ENCODE data around the gene TSC22D4. TPM values are rescaled to one million over a fixed set of nuclear protein-coding genes. Genes with fewer than 3 reads are reported as not detected.

Gene TSC22D4
- total RNA-seq, 1 donor from 2014 or later = 68.2 TPM

DNA sequence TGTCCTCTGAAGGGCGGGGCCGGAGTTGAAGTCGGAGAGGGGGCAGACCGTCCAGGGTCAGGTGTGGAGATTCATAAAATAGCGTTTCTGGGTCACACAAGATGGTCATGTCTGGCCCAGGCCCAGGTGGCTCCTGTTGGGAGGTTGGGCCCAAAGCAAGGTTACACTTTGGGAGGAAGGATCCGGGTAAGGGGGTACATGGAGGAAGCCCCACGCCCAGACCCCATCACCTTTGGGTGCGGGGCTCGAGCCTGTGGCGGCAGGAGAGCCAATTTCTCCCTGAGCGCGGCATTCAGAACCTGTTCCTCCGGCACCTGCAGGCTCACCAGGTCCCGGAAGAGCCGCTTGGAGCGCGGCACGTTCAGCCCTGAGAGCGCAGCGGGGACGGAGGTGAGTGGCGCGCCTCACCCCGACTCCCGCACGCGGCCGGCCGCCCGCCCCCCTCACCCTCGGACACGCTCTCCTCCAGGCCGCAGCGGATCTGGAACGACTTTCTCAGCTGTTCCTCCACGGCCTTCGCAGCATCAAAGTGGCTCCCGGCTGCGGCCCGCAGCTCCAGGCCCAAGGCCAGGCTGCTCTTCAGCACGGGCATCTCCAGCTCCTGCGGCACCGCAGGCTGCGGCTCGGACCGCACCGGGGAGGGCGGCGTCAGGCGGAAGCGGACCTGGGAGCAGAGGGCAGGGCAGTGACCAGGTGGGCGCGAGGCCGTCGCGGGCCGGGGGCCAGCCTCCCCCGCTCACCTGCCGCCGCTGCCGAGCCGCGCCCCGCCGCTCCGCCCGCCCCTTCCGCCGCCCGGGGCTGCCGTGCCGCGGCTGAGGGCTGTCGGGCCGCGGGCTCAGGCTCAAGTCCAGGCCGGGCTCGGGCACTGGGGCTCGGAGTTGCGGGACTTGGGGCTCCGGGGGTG is 43.4 kb downstream of the TSC22D4 start:
- Histone ChIP-seq H3K27me3 (no peaks in the 10 kb centered on the region), H3K4me1 (peaks cover 4 to 27% of the 10 kb centered on the region in 2 donors), H3K36me3 (peaks cover 11 to 26% of the 10 kb centered on the region in 2 donors), H3K9me3 (no peaks in the 10 kb centered on the region), H3K4me3 (peak overlapping the region; percentile 90), H3K27ac (peak overlapping the region; percentile 96 to 98)
- intact Hi-C loops (cut with DNase I) = loop anchor here (1.0 to 10.0 kb wide), 3 partner anchors 177 to 809 kb away; partner anchors contain the start of genes FIS1, GNB2 and MOSPD3
- DNase-seq (ENCODE audit: low spot score in 2 of 2) = peak in 1 of 2 donors; percentile 68
- TF ChIP-seq, protein P1, sequence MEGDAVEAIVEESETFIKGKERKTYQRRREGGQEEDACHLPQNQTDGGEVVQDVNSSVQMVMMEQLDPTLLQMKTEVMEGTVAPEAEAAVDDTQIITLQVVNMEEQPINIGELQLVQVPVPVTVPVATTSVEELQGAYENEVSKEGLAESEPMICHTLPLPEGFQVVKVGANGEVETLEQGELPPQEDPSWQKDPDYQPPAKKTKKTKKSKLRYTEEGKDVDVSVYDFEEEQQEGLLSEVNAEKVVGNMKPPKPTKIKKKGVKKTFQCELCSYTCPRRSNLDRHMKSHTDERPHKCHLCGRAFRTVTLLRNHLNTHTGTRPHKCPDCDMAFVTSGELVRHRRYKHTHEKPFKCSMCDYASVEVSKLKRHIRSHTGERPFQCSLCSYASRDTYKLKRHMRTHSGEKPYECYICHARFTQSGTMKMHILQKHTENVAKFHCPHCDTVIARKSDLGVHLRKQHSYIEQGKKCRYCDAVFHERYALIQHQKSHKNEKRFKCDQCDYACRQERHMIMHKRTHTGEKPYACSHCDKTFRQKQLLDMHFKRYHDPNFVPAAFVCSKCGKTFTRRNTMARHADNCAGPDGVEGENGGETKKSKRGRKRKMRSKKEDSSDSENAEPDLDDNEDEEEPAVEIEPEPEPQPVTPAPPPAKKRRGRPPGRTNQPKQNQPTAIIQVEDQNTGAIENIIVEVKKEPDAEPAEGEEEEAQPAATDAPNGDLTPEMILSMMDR (IDR thresholded peaks at IDR 0.05) = no peak

DNA sequence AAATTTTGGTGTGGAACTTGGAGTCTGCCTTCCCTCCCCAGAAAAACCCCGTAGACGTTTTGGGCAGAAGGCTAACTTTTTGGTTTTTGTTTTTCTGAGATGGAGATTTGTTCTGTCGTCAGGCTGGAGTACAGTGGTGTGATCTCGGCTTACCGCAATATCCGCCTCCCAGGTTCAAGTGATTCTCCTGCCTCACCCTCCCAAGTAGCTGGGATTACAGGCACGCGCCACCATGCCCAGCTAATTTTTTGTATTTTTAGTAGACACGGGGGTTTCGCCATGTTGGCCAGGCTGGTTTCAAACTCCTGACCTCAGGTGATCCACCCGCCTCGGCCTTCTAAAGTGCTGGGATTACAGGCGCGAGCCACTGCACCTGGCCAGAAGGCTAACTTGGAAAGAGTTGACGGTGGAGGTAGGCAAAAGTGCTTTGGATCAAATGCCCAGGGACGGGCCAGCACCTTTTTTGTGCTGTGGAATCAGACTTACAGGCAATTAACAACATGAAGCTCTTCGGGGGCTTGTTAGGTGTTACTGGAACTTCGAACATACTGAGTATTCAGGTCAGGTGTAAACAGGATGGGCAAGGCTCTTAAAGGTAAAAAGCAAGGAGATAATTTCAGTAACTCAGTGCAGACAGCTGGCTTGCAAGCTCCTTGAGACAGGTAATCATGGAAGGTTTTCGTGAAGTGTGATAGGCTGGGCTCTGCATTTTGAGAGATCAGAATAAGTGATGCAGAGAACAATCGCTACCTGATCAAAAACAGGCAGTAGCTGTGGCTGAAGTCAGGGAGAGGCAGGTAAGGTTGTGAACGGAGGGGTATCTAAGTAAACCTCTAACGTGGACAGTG is 44.5 kb downstream of the TSC22D4 start:
- DNase-seq (ENCODE audit: low spot score in 2 of 2) = peak in 1 of 2 donors; percentile 59
- Histone ChIP-seq H3K36me3 (peaks cover 11 to 26% of the 10 kb centered on the region in 2 donors), H3K4me3 (peak overlapping the region; percentile 90), H3K27ac (peak overlapping the region in 1 of 2 donors; percentile 4), H3K4me1 (peaks cover 4 to 29% of the 10 kb centered on the region in 2 donors), H3K9me3 (no peaks in the 10 kb centered on the region), H3K27me3 (no peaks in the 10 kb centered on the region)
- intact Hi-C loops (cut with DNase I) = loop anchor here (5.0 to 10.0 kb wide), 2 partner anchors 178 to 810 kb away; partner anchors contain the start of genes FIS1 and MOSPD3
- TF ChIP-seq, protein P1 (IDR thresholded peaks at IDR 0.05) = no peak

DNA sequence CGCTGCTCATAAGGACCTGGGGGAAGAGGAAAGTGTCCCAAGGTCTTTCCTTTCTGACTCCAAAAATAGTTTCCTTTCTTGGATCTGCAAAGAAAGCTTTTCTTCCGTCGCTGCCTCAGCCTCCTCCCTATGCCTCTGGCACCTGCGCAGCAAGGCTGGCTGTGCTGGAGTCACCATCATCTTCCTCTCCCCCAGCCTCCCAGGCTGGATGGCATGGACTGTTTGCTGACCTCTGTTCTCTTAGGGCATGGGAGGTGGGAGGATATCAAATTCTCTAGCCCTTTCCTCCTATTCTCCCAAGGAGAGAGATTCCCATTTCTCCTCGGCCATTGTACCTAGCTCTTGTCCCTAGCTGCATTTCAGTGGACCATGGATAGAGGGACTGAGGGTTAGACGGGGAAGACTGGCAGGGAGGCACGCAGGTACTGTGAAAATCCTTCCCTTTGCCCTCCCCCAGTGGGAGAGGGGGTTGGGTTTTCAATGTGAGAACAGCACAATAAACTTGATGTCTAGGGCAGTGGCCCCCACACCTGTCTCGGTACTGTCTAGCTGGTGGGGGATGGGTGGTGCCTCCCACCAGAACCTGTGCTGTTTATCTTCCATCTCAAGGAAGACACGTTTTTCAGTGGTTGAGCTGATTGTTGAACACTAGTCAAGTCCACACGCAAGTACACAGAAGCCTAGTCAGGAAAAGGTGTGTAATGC is 45.3 kb downstream of the TSC22D4 start:
- Histone ChIP-seq H3K9me3 (no peaks in the 10 kb centered on the region), H3K27me3 (no peaks in the 10 kb centered on the region), H3K4me3 (no peak overlapping the region), H3K27ac (peak overlapping the region in 1 of 2 donors; percentile 12), H3K4me1 (peaks cover 4 to 29% of the 10 kb centered on the region in 2 donors), H3K36me3 (peaks cover 11 to 26% of the 10 kb centered on the region in 2 donors)
- intact Hi-C loops (cut with DNase I) = loop anchor here (10.0 kb wide), 1 partner anchor 811 kb away; the partner anchor contains the start of gene FIS1
- TF ChIP-seq, protein P1 (IDR thresholded peaks at IDR 0.05) = no peak
- no peak for DNase-seq (ENCODE audit: low spot score in 2 of 2)

DNA sequence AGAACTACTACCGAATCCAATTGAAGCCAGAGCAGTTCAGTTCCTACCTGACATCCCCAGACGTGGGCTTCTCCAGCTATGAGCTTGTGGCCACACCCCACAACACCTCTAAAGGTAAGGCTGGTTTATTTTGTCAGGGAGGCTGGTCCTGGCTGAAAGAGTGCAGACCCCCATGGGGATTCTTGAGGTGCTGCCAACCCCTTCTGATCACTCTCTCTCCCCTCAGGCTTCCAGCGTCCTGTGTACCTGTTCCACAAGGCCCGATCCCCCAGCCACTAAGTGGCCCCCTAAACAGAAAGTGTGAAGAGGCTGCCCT is 45.8 kb downstream of the TSC22D4 start:
- Histone ChIP-seq H3K27ac (peak overlapping the region in 1 of 2 donors; percentile 12), H3K27me3 (no peaks in the 10 kb centered on the region), H3K9me3 (no peaks in the 10 kb centered on the region), H3K4me1 (peaks cover 4 to 29% of the 10 kb centered on the region in 2 donors), H3K36me3 (peaks cover 11 to 26% of the 10 kb centered on the region in 2 donors), H3K4me3 (no peak overlapping the region)
- DNase-seq (ENCODE audit: low spot score in 2 of 2) = peak in 1 of 2 donors; percentile 62
- TF ChIP-seq, protein P1 (IDR thresholded peaks at IDR 0.05) = no peak
- intact Hi-C loops (cut with DNase I) = loop anchor here (10.0 kb wide), 1 partner anchor 812 kb away; the partner anchor contains the start of gene FIS1

All from ascending aorta (tissue), 2 donors.